HPDE6-E6E7 (cell line): ENCODE measurements around the gene RHBDF1.
A peak's percentile ranks its signal among the peaks of the same experiment; 100 is the strongest.

Experiments
- DNase-seq: peaks from one replicate; pipeline ENCODE4 v3.0.0; 2011; ENCODE audit warnings: missing footprints; ENCODE audit errors: extremely low spot score

The RHBDF1 gene, protein sequence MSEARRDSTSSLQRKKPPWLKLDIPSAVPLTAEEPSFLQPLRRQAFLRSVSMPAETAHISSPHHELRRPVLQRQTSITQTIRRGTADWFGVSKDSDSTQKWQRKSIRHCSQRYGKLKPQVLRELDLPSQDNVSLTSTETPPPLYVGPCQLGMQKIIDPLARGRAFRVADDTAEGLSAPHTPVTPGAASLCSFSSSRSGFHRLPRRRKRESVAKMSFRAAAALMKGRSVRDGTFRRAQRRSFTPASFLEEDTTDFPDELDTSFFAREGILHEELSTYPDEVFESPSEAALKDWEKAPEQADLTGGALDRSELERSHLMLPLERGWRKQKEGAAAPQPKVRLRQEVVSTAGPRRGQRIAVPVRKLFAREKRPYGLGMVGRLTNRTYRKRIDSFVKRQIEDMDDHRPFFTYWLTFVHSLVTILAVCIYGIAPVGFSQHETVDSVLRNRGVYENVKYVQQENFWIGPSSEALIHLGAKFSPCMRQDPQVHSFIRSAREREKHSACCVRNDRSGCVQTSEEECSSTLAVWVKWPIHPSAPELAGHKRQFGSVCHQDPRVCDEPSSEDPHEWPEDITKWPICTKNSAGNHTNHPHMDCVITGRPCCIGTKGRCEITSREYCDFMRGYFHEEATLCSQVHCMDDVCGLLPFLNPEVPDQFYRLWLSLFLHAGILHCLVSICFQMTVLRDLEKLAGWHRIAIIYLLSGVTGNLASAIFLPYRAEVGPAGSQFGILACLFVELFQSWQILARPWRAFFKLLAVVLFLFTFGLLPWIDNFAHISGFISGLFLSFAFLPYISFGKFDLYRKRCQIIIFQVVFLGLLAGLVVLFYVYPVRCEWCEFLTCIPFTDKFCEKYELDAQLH

GRCh38 chr16:72561-73548 lies at the start of gene RHBDF1:
TSS of gene RHBDF1 (minus strand) at chr16:72631. CDS start at chr16:65015, 7,616 bp downstream.
- DNase-seq = no peak

DNA sequence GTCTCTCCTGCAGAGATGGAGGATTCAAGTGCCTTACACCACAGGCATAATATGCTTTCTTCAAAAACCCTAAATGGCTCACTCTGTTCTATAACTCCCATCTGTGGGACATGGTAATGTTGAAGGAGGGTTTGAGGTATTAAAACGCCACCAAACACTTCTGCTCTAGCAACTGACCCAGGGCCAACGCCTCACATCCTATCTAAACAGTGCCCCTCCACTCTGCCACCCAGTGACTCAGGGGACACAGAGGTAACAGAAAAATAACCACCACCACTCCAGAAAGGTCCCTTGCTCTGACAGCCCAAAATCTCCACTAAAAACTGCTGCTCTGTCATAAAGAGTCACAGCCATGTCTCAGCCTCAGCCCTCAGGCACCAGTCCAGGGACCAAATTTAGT lies 48.3 kb upstream of the RHBDF1 start:
- DNase-seq = no peak

DNA sequence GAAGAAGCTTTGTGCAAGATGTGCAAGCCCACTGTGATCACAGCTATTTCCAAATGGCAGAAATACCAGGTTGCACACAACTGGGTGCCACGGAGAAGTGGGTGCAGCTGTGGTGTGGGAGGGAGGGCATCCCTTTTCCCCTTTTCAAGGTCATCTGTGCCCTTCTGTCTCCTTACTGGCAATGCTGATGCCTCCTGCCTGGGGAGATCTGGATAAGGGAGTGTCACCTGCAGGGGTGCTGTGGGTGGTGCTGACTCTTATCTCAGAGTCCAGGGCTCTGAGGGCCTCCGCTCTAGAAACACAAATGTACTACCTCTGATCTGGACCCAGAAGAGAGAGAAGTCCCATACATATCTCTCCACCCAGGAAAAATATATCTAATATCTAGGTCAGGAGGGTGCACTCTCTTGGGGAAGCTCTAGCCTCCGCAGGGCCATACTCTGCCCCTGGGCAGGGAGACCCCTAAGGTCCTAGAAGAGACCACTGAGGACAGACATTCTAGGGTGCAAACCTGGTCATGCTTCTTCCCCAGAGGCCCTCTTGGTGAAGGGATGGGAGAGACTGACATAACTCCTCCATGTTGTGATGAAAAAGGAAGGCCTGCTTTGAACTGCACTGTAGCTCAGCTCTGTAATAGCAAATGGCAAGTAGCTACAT lies 47.5 kb upstream of the RHBDF1 start:
- no peak for DNase-seq

GRCh38 chr16:119295-119694 lies 46.9 kb upstream of the RHBDF1 start:
- DNase-seq = no peak

- no peak for DNase-seq
These were observed 46.4 kb upstream of the RHBDF1 start for GRCh38 chr16:118857-119256.

- DNase-seq = peak; percentile 26
These were observed 45.2 kb upstream of the RHBDF1 start for GRCh38 chr16:117379-118365.

GRCh38 chr16:116015-116414 lies 43.6 kb upstream of the RHBDF1 start:
- DNase-seq = no peak

DNA sequence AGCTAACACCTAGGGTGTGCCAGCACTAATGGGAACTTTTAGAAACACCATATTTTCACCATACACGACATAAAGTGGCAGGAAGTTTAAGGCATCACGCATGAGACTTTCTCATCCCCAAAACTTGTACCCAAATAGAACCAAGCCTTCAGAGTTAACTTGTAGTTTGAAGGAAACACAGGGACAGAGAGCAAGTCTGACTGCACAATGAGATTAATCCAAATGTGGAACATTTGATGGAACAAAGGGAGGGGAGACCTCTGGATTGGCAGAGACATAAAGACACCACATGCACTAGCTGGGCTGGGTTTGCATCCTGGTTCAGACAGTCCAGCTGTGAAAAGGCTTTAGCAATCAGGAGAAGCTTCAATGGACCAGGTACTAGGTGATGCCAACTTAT lies 41.9 kb upstream of the RHBDF1 start:
- DNase-seq = no peak

DNA sequence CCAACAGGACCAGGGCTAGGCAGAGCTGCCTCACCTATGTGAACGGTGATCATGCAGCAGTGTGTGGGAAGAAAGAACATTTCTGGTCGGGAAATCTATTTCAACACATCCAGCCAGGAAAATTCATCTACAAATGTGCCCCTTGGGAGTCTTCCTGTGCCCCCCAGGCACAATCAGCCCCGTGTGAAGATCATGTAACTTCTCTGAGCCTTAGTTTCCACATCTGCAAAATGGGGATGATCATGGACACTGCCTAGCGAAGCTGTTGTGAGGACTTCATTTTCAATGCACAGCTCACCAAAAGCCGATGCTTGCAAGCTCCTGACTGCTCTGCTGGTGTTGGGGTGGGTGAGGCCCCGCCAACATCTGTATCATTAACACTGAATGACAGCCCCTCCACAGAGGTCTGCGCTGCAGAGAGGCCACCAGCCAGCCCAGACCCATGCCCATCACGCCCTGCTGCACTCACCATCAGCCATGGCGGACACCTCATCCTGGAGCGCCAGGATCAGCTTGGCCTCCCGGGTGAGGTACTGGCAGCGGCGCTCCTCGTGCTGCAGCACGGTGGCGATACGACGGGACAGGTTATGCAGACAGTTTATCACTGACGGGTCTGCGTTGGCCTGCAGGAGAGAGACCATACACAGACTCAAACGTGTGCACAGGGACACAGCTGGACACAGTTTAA lies 39.9 kb upstream of the RHBDF1 start:
- no peak for DNase-seq

DNA sequence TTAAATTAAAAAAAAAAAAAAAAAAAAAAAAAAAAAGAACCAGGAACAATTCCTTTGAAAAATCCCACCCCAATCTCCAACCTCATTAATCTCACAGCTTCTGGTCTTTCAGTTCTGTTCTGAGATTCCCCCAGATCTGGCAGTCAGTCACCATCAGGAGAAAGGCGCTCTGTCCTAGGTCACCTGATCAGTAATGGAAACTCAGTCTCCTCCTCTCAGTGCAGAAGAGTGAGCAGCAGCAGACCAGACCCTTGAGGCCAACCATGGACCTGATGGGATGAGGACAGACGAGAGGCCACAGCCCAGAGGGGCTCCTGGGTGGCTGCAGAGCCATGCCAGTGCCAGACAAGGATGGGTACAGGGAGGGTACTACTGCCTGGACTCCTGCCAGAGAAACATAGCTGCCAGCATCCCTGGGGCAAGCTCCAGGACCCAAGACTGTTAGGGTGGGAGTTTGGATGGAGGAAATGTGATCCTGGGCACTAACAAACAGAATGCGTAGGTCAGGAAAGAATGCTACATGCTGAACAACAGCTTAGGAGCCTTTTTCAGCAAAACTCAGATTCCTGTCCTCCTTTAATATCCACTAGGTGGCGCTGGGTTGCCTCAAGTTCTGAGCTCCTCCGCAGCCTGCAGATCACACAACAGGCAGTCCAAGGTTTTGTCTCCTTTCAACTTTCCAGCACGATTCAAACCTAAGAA lies 34.3 kb upstream of the RHBDF1 start:
- peak; percentile 67 for DNase-seq

- no peak for DNase-seq
These were observed 33.1 kb upstream of the RHBDF1 start for GRCh38 chr16:105521-105920.

GRCh38 chr16:104928-105327 lies 32.5 kb upstream of the RHBDF1 start:
- DNase-seq = no peak

DNA sequence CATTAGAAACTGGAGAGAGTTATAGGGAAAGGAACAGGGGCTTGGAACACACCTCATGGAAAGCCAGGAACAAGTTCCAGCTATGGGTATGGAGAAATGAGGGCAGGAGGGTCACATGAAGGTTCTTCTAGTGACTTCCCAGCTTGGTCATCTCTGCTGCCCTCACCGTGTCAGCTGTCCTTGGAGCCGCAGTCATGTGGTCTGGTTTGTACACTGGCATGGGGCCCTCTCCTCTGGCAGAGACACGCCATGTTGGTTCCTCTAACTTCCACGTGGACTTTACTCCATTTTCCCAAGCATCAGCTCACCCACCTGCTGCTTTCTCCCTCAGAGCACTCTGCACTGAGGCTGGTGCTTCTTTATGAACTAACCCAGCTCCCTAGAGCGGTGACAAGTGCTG lies 31.9 kb upstream of the RHBDF1 start:
- no peak for DNase-seq

DNA sequence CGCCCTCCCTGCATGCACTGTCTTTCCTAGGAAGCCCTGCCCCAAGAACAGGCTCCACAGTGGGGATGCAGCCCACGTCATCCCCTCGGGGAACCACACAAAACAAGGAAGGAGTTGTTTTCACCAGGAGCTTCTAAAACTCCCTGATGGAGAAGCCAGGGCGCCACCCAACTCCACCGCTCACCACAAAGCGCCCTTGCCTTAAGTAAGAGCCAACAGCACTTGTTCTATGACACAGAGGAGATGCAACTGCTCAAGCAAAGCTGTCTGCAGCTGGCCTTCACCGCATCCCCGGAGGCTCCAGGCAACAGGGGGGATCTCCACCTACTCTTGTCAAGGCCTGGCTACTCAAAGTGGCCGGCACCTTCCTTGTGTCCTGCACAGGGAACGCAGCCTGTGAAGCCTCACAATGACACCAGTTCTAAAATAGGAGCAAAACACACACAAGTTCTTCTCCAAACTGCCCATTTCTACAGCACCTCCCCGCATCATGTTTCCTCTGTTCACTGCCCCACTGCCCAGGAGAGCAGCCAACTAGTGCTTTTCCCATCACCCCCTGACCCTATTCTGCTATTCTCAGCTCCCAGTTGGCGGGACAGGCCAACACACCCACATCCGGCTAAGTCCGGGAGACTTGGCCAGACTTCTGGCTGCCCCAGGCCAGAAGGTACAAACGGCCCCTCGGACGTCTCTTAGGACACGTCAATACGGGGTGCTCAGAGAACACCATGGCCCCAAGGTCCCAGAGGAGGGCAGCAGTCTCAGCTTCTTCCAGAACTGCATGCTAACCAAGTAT lies 29.8 kb upstream of the RHBDF1 start:
- no peak for DNase-seq

- no peak for DNase-seq
These were observed 29.2 kb upstream of the RHBDF1 start for GRCh38 chr16:101586-101985.

GRCh38 chr16:100989-101388 lies 28.6 kb upstream of the RHBDF1 start:
- DNase-seq = no peak

GRCh38 chr16:97822-98221 lies 25.4 kb upstream of the RHBDF1 start:
- peak; percentile 25 for DNase-seq

GRCh38 chr16:96935-97381 lies 24.5 kb upstream of the RHBDF1 start:
- DNase-seq = peak; percentile 93
